ENCODE measurements around the gene ST7.

DNA sequence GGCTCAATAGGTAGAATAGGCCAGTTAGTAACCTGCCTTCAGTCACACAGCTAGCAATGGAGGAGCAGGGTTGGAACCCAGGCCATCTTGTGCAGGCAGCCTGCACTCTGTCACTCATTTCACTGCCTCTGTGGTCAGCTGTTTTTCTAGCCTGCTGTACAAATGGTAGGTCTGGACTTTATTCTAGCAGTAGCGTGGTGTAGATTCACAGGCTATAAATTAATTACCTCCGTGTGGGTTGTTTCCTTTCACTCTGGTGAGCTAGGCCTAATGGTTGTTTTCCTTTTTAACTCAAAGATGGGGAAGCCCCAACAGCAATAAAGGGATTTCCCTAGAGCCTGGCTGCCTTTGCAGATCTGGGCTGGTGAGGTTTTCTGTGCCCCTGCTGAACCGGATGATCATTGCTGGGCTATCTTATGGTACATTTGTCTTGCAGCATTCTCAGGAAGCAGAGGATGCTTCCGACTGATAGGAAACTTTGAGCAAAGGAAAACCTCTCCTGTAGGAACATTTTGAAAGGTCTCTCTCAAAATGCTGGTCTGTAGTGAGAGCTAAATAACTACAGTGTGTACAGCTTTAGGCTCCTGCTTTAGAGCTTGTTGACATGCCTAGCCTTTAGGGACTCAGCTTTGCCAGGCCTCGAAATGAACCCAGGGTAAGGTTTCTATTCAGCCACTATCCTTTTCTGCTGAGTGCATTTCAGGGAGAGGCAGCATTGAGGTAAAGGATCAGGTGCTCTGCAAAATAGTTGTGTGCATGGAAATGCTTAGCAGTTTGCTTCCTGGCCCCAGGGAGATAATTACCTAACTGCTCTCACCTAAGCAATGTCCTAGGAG lies 157.4 kb downstream of the ST7 start:
- no peak for TF ChIP-seq POLR2A (IDR thresholded peaks at IDR 0.05)
- TF ChIP-seq, protein P1, sequence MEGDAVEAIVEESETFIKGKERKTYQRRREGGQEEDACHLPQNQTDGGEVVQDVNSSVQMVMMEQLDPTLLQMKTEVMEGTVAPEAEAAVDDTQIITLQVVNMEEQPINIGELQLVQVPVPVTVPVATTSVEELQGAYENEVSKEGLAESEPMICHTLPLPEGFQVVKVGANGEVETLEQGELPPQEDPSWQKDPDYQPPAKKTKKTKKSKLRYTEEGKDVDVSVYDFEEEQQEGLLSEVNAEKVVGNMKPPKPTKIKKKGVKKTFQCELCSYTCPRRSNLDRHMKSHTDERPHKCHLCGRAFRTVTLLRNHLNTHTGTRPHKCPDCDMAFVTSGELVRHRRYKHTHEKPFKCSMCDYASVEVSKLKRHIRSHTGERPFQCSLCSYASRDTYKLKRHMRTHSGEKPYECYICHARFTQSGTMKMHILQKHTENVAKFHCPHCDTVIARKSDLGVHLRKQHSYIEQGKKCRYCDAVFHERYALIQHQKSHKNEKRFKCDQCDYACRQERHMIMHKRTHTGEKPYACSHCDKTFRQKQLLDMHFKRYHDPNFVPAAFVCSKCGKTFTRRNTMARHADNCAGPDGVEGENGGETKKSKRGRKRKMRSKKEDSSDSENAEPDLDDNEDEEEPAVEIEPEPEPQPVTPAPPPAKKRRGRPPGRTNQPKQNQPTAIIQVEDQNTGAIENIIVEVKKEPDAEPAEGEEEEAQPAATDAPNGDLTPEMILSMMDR (IDR thresholded peaks at IDR 0.05), result no peak
- no peak for TF ChIP-seq EP300 (IDR thresholded peaks at IDR 0.05; ENCODE audit: low read depth)

All from transverse colon (tissue), 3 donors.